Skeletal muscle satellite cell (primary cell): ENCODE data around the gene FHOD3.

Experiments used
- H3K27me3 ChIP-seq: 2 replicates; pipeline ENCODE4 v1.7.0; 2013; ENCODE audit warnings: low read length; ENCODE audit not compliant: control insufficient read depth, insufficient read depth
- H3K36me3 ChIP-seq: 2 replicates; pipeline ENCODE4 v1.7.0; 2013; ENCODE audit warnings: mild to moderate bottlenecking, control low read depth, low read length; ENCODE audit not compliant: insufficient read depth
- H3K4me1 ChIP-seq: 2 replicates; pipeline ENCODE4 v1.7.0; 2013; ENCODE audit warnings: low read length; ENCODE audit not compliant: control insufficient read depth, insufficient read depth
- H3K4me2 ChIP-seq: 2 replicates; pipeline ENCODE4 v1.7.0; 2013; ENCODE audit warnings: mild to moderate bottlenecking, low read length
- H3K4me3 ChIP-seq: 2 replicates; pipeline ENCODE4 v1.7.0; 2013; ENCODE audit warnings: low read length
- H3K9ac ChIP-seq: 2 replicates; pipeline ENCODE4 v1.7.0; 2013; ENCODE audit warnings: mild to moderate bottlenecking, low read depth, low read length, moderate library complexity
- H3K9me3 ChIP-seq: replicated peaks from 2 replicates; pipeline ENCODE4 v1.7.0; 2013; ENCODE audit warnings: mild to moderate bottlenecking, control low read depth, low read length

The FHOD3 gene

GRCh38 chr18:36828630-36829361, 531.3 kb downstream of the FHOD3 start, which contains the start of the genes KIAA1328 and TPGS2:
Gene KIAA1328, plus strand, starts transcription at chr18:36829127. Its CDS starts 12 bp downstream, at chr18:36829139.
Gene TPGS2, minus strand, starts transcription at chr18:36829002. Its CDS starts 235 bp downstream, at chr18:36828767.
- no peaks in the 10 kb centered on the region for H3K9me3 ChIP-seq
- peak within 1 kb of the TSS; percentile 81 for H3K9ac ChIP-seq
- H3K4me2 ChIP-seq = peak within 1 kb of the TSS; percentile 96
- no peaks in the 10 kb centered on the region for H3K36me3 ChIP-seq
- H3K4me3 ChIP-seq = peak within 1 kb of the TSS; percentile 81
- peaks cover 27% of the 10 kb centered on the region for H3K4me1 ChIP-seq
- no peaks in the 10 kb centered on the region for H3K27me3 ChIP-seq
